HG03460 (cell line): ENCODE measurements around the gene ZBTB39.
"Not testable (repeated sequence)": the region's sequence is repeated elsewhere in the genome, so short reads cannot be mapped to it uniquely, and the experiment has no call there.

Experiments used
- ATAC-seq: cut with Tn5 transposase; IDR thresholded peaks from one replicate; pipeline ENCODE4 v1.9.1; 2021; ENCODE audit not compliant: unreplicated experiment

ZBTB39 gene

DNA sequence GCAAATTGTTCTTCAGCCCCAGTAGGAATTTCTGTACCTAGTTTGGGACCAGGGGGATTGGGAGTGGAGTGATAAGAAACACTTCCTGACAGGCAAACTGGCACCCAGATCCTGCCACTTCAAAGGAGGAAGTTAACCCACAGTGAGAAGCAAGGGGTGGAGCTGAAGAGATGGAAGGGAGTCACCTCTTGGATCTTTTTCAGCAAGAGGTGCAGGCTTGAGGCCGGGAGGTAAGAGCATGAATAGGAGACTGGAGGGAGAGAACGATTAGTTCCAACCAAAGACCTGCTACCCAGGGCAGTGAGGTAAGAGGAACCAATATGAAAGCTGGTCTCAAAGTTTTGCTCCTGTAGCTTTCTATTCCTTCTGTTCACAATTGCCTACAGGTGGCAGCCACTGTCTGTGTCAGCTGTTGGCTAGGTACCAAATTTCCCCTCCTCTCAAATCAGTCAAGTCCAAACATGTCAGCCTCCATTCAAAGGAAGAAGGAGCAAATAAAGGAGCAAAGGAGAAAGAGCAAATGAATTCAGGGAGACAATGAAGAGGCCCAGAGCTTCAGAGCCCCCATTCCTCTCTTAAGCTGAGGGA lies 24.9 kb upstream of the ZBTB39 start:
- no peak for ATAC-seq

DNA sequence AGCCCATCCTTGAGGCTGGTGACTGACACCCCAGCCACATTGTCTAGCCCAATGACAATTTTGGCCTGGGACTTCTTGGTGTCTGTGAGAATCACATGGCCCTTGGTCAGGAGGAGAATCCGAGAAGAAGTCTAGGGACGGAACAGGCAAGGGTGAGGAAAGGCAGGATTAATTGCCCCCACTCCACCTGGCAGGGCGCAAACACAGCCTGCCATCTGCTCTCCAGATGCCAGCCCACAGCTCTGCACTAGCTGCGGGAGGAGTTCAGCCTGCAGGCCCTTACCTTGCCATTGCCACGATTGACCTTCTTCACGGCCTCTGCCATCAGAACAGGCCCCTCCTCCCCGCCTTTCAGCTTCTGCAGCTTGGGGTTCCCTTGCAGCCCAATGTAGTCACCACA lies 23.1 kb upstream of the ZBTB39 start:
- no peak for ATAC-seq

DNA sequence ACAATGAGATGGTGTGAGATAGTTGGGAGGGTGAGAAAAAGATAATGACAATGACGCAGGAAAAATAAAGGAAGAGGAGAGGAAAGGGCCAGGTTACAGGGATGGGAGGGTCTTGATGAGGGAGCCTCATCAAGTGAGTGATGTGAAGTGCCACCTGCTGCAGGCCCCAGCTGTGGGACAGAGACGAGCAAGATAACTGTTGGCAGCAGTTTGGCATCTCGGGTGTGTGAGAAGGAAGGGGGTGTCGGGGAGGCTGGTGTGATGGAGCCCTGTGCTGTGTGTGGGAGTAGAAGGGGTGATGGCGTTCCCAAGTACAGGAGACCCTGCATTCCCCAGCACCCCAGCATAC lies 21.4 kb upstream of the ZBTB39 start:
- ATAC-seq = no peak

DNA sequence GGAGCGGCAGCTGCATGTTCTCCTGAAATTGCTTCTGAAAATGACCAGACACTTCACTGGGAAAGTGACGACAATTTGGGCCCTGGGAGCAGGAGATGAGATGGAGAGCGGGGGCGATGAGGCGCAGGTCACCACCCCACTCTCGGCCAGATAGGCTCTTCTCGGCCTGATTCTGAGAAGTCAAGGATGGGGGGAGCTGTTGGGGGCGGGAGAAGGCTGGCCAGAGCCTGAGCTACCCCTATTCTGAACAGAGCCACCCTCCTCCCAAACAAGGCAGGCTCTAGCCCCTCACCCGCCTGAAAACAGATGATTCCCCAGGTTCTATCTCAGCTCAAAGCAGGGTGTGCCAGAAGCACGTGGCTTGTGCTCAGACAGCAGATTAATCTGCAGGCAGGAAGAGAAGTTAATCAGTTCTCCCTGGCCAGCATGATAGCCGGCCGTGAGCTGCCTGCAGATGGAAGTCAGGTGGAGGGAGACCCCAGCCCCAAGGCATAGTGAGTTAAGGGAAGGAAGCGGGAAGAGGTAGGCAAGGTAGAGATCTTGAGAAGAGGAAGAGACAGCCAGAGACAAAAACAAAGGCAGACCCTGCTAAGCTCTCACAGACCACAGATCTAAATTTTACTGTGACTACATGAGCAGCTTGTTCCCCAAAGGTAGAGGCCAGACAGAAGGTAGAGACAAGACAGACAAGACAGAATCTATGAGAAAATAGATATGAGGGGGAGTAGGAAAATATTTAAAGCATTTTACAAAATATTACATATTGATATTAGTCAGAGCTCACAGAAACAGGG lies 20.9 kb upstream of the ZBTB39 start:
- ATAC-seq = no peak

GRCh38 chr12:57025196-57025595 lies 18.9 kb upstream of the ZBTB39 start:
- no peak for ATAC-seq

GRCh38 chr12:57022324-57022723 lies 16.0 kb upstream of the ZBTB39 start:
- not testable (repeated sequence) for ATAC-seq

- ATAC-seq = no peak
These were observed 13.8 kb upstream of the ZBTB39 start for GRCh38 chr12:57019983-57020719.

GRCh38 chr12:57018906-57019305 lies 12.6 kb upstream of the ZBTB39 start:
- ATAC-seq = no peak

GRCh38 chr12:57018353-57018752 lies 12.0 kb upstream of the ZBTB39 start:
- not testable (repeated sequence) for ATAC-seq

DNA sequence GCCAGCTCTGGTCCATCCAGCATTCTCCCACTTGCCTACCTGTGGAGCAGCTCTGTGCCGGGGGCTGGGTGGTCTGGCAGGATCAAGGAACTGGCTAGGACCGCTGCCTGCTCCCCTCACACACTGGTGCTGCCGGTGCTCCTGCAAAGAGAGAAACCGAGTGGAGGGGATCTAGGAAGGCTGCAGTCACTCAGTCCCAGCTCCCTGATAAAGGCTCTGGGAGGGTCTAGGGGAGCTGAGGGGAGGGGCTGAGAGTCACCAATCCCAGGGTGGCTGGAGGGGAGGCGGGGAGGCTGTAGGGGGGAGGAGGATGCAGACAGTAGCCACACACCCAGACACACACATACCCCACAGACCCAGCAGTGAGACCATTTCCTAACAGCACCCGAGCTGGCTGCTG lies 10.0 kb upstream of the ZBTB39 start, which contains the start of gene TAC3:
Gene TAC3 (minus strand): TSS at position 182 of the 400 bp plus-strand sequence. CDS start 732 bp downstream, outside the sequence.
- no peak for ATAC-seq

DNA sequence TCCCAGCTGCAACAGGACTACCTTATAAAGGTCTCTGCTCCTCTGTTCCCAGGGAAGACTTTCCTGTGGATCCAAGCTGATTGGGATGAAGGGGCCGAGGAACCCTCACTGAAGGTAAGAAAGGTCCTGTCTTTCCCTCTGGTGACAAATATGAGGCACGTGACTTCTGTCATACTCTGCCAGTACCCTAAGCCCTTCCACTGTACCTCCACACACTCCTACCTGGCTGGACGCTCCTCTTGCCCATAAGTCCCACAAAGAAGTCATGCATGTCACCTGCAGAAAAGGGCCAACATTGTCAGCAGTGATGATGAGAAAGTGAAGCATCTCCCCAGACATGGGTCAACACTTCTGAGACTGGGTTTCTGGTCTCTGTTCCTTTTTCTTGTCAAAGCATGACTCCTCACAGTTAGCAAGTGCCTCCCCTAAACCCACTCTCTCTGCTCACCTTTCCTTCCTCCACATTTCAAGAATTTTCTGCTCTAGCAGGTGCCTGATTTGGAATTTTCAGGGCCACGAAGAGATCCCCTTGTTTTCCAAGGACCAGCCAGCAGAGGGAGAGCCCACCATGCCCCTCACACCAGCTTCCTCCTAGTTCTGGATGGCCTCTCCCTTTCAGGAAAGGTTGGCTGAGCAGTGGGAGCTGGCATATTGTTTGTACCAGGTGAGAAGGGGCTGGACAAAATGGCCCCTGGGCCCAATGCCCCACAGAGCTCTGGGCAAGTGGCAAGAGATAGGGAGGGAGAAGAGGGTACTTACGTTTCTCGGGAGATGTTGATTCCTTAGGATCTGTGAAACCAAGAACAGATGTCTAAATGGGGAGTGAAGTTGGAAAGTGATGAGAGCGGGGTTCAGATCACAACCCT lies 6.5 kb upstream of the ZBTB39 start:
- peak; percentile 74 for ATAC-seq

GRCh38 chr12:57011438-57012424 lies 5.4 kb upstream of the ZBTB39 start:
- ATAC-seq = no peak

DNA sequence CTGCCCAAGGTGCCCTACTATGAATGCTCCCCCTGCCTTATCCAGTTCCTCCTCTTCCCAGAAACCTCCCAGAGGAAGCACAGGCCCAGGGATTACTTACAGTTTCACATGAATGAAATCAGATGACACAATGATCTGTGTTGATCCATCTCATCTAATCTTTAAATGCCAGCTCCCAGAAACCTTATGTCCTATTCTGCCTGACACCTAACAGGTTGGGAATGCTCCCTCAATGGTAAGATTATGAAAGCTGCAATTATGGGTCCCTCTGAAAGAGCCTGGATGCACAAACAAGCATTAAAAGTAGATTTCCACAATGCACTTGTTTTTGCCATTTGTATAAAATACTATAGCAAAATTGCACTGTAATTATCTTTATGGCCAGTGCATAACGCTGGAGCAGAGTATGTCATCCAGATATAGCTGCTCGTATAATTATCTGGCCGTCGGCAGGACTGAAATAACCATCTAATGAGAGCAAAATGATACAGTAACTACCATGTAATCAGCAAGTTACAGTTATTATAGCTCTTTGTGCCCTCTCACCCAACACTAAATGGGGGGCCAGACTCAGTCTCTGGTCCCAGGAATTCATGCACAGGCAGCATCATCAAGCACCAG lies 4.4 kb upstream of the ZBTB39 start:
- no peak for ATAC-seq

GRCh38 chr12:57009949-57010626 lies 3.7 kb upstream of the ZBTB39 start:
- no peak for ATAC-seq

DNA sequence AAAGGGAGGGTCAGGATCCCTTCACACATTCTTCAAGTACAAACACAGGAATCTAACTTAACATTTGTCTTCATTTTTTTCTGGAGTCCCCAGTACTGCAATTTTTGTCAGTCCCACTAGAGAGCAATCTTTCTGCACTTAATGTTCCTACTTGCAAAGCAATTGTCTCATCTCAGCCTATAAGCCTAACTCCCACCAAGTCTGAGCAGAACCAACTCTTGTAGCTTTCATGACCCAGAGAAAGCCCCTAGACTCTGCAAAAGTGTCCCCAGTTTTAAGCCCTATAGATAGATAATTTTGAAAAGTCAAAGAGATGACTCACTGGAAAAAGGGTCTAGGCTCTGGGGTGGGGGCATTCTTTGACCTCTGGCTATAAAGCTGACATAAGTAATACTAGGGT lies 1.8 kb upstream of the ZBTB39 start:
- no peak for ATAC-seq

- ATAC-seq = peak; percentile 3
These were observed 596 bp upstream of the ZBTB39 start for GRCh38 chr12:57006809-57007475.

DNA sequence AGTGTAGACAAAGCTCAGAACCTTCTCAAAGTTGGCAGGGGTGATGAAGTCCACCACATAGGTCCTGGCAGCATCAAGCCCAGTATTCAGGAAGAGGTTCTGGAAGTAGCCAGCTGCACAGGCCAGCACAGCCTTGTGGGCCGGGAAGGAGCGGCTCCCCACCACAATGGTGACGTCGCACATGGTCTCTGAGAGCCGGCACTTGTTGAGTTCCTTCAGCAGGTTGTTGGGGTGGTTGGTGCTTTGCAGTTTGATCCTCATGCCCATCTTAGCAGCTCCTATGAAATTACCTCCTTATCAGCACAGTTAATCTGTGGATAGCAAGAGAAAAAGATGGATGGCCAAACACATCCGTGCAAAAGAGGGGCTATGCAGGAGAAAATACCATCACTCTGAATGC lies 1.7 kb downstream of the ZBTB39 start:
- ATAC-seq = no peak

DNA sequence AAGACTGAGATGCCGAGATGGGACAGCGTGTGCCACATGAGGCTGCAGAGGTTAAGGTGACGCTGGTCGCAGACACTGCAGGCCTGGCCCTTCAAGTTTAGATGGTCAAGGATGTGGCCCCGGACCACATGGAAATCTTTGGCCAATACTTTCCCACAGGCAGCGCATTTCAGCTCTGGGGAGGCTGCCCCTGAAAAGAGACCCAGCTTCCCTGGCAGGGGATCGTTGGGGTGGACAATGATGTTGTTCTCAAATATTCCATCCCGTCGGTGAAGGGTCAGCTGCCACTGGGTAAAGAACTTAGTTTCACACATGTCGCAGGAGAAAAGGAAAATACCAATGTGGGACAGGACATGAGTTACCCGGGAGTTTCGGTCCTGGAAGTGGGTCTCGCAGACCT lies 3.0 kb downstream of the ZBTB39 start:
- no peak for ATAC-seq
